CD14-positive monocyte (primary cell): ENCODE measurements around the gene CDS2. TPM values are rescaled to one million over a fixed set of nuclear protein-coding genes. Genes with fewer than 3 reads are reported as not detected.

Source experiments
- DNase-seq, 3 donors: peaks; one replicate each; pipeline ENCODE4 v3.0.0-alpha.2; 2011 to 2022
- H2AFZ ChIP-seq: 2 replicates; pipeline ENCODE4 v1.6.0; 2012; ENCODE audit warnings: mild to moderate bottlenecking, low read depth, low read length, inconsistent platforms; ENCODE audit not compliant: insufficient read depth, poor library complexity, severe bottlenecking
- H3K27ac ChIP-seq, 2 donors: 1 replicate in 1 of 2; 2 replicates in 1 of 2; pipeline ENCODE4 v1.5.1; 2012 to 2013; ENCODE audit warnings: low read length in 2 of 2, control low read depth in 1 of 2, inconsistent platforms in 1 of 2, low read depth in 1 of 2, mild to moderate bottlenecking in 1 of 2
- H3K27me3 ChIP-seq, 2 donors: one replicate each; pipeline versions ENCODE4 v1.6.0 to v1.6.1; 2011 to 2013; ENCODE audit warnings: low read length in 2 of 2; ENCODE audit not compliant: control insufficient read depth in 2 of 2, insufficient read depth in 2 of 2
- H3K36me3 ChIP-seq, 2 donors: replicated peaks in 1 of 2; 1 replicate in 1 of 2; 2 replicates in 1 of 2; pipeline versions ENCODE4 v1.5.1 to v1.6.1; 2012 to 2013; ENCODE audit warnings: low read length in 2 of 2, control low read depth in 1 of 2, inconsistent platforms in 1 of 2, mild to moderate bottlenecking in 1 of 2; ENCODE audit not compliant: insufficient read depth in 2 of 2, control insufficient read depth in 1 of 2
- H3K4me1 ChIP-seq, 2 donors: 1 replicate in 1 of 2; 2 replicates in 1 of 2; pipeline versions ENCODE4 v1.5.1 to v1.6.1; 2012 to 2013; ENCODE audit warnings: low read length in 2 of 2, control low read depth in 1 of 2, inconsistent platforms in 1 of 2, mild to moderate bottlenecking in 1 of 2, moderate library complexity in 1 of 2; ENCODE audit not compliant: insufficient read depth in 2 of 2, control insufficient read depth in 1 of 2
- H3K4me2 ChIP-seq: replicated peaks from 2 replicates; pipeline ENCODE3; 2012; ENCODE audit warnings: low read length, moderate library complexity, mild to moderate bottlenecking; ENCODE audit not compliant: poor library complexity, severe bottlenecking; ENCODE audit errors: extremely low read depth
- H3K4me3 ChIP-seq, 3 experiments: fragments of 200-600 bp in 1 of 3; sonication (generic) in 1 of 3; replicated peaks in 1 of 3; 1 replicate in 2 of 3; 2 replicates in 1 of 3; pipeline ENCODE4 v1.5.1; 2011 to 2013; ENCODE audit warnings: low read length in 3 of 3, mild to moderate bottlenecking in 3 of 3, control low read depth in 2 of 3, low read depth in 2 of 3, inconsistent platforms in 1 of 3, moderate library complexity in 1 of 3
- H3K79me2 ChIP-seq: 2 replicates; pipeline ENCODE4 v1.6.0; 2012; ENCODE audit warnings: mild to moderate bottlenecking, control low read depth, inconsistent platforms, low read length, moderate library complexity; ENCODE audit not compliant: insufficient read depth
- H3K9ac ChIP-seq: 2 replicates; pipeline ENCODE4 v1.6.0; 2017; ENCODE audit warnings: low read length, mild to moderate bottlenecking; ENCODE audit not compliant: insufficient read depth, poor library complexity, severe bottlenecking
- H3K9me3 ChIP-seq, 2 donors: replicated peaks in 1 of 2; 1 replicate in 1 of 2; 2 replicates in 1 of 2; pipeline versions ENCODE4 v1.5.1 to v1.6.1; 2012 to 2013; ENCODE audit warnings: low read length in 2 of 2, control low read depth in 1 of 2; ENCODE audit not compliant: control insufficient read depth in 1 of 2, insufficient read depth in 1 of 2
- H4K20me1 ChIP-seq: 2 replicates; pipeline ENCODE4 v1.6.0; 2012; ENCODE audit warnings: mild to moderate bottlenecking, low read length, control low read depth, moderate library complexity; ENCODE audit not compliant: insufficient read depth
- H3K27ac Mint-ChIP-seq, 7 donors: one replicate each; pipeline ENCODE4 v1.8.0; 2020; ENCODE audit warnings: mild to moderate bottlenecking in 7 of 7, mixed read lengths in 7 of 7, moderate library complexity in 6 of 7, inconsistent platforms in 2 of 7
- H3K27me3 Mint-ChIP-seq, 3 donors: one replicate each; pipeline ENCODE4 v1.8.0; 2021 to 2022; ENCODE audit warnings: low read depth in 3 of 3, mild to moderate bottlenecking in 3 of 3, mixed read lengths in 3 of 3, moderate library complexity in 3 of 3, inconsistent platforms in 1 of 3
- H3K36me3 Mint-ChIP-seq, 2 donors: one replicate each; pipeline ENCODE4 v1.8.0; 2020; ENCODE audit warnings: mixed read lengths in 2 of 2, inconsistent platforms in 1 of 2, mild to moderate bottlenecking in 1 of 2
- H3K4me1 Mint-ChIP-seq: one replicate; pipeline ENCODE4 v1.8.0; 2020; ENCODE audit warnings: mild to moderate bottlenecking, mixed read lengths
- H3K4me3 Mint-ChIP-seq, 2 donors: one replicate each; pipeline ENCODE4 v1.8.0; 2020; ENCODE audit warnings: mild to moderate bottlenecking in 2 of 2, mixed read lengths in 2 of 2, moderate library complexity in 1 of 2
- H3K9me3 Mint-ChIP-seq, 7 donors: one replicate each; pipeline ENCODE4 v1.8.0; 2020 to 2022; ENCODE audit warnings: mixed read lengths in 7 of 7, mild to moderate bottlenecking in 6 of 7, moderate library complexity in 6 of 7, inconsistent platforms in 2 of 7
- WGBS: methylation state at CpG from one replicate; pipeline ENCODE4 v1.1.5; 2013; ENCODE audit warnings: missing lambda C conversion rate; ENCODE audit not compliant: insufficient coverage; 5-methylcytosine and 5-hydroxymethylcytosine counted together
- intact Hi-C, 2 donors: fragments of 100-400 bp; cut with micrococcal nuclease; formaldehyde crosslinking; loops; one replicate each; pipeline versions ENCODE4 v1.15.0 to v1.15.1; 2023
- polyA plus RNA-seq, 3 donors: library from polyadenylated mRNA; depleted of rRNA in 1 of 3; unstranded in 2 of 3; stranded (reverse) in 1 of 3; fragments of 300-500 nt in 2 of 3; fragments of >200 nt in 1 of 3; fragmentation: Illumina TruSeq in 2 of 3; gene quantifications; 1 replicate in 2 of 3; 2 replicates in 1 of 3; pipeline ENCODE4 v1.2.3, GENCODE V29; 2012 to 2021
- TF ChIP-seq, protein P1 (sequence below): fragments of 200-600 bp; IDR thresholded peaks from one replicate; pipeline ENCODE4 v1.8.0; 2022; ENCODE audit warnings: antibody characterized with exemption, mild to moderate bottlenecking

CDS2 gene
- polyA plus RNA-seq, 3 donors: 28.6 to 62.6 (median 54.4) TPM

DNA sequence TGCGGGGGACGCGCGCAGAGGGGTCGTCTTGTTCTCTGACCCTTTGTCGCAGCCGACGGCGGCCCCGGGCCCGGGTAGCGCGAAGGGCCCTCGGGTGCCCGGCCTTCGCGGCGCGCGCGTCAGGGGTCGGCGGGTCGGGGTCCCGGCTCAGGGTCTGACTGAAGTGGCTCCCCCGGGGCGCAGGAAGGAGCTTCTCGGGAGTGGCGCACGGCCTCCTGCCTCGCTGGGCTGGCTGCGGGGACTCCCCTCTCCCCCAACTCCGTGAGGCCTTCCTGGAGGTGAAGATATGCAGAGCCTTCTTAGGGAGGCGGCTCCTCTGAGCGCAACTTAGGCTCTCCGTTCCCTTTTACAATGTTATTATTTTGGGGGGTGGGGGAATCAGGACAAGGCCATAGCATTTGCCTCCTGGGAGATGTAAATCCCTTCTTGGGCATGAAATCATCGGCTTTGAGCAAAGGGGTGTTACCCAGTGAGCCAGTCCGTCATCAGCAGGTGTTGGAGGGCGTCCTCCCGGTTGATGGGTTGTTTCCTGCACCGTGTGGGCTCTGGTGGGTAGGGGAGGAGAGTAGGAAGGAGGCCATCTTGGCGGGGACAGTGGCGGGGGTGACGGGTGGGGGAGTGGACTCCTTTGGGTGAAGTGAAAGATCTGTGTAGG, 523 bp downstream of the CDS2 start:
- Histone ChIP-seq H3K79me2 (peaks cover 56% of the 10 kb centered on the region), H3K4me1 (peaks cover 18 to 26% of the 10 kb centered on the region in 2 donors), H3K4me3 (peak overlapping the region; percentile 59 to 98 (median 73)), H2AFZ (peak overlapping the region; percentile 81), H3K27ac (peak overlapping the region; percentile 45 to 90), H3K4me2 (peak overlapping the region; percentile 94), H3K36me3 (no peaks in the 10 kb centered on the region), H3K27me3 (no peaks in the 10 kb centered on the region), H3K9ac (peak overlapping the region; percentile 93), H4K20me1 (peaks cover 25% of the 10 kb centered on the region), H3K9me3 (no peaks in the 10 kb centered on the region)
- TF ChIP-seq, protein P1, sequence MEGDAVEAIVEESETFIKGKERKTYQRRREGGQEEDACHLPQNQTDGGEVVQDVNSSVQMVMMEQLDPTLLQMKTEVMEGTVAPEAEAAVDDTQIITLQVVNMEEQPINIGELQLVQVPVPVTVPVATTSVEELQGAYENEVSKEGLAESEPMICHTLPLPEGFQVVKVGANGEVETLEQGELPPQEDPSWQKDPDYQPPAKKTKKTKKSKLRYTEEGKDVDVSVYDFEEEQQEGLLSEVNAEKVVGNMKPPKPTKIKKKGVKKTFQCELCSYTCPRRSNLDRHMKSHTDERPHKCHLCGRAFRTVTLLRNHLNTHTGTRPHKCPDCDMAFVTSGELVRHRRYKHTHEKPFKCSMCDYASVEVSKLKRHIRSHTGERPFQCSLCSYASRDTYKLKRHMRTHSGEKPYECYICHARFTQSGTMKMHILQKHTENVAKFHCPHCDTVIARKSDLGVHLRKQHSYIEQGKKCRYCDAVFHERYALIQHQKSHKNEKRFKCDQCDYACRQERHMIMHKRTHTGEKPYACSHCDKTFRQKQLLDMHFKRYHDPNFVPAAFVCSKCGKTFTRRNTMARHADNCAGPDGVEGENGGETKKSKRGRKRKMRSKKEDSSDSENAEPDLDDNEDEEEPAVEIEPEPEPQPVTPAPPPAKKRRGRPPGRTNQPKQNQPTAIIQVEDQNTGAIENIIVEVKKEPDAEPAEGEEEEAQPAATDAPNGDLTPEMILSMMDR: no peak
- Mint-ChIP-seq H3K4me1 (peaks cover 34% of the 10 kb centered on the region), H3K4me3 (peak overlapping the region; percentile 93 to 96), H3K27me3 (peaks cover 0 to 3% (median 0%) of the 10 kb centered on the region in 3 donors), H3K27ac (peak overlapping the region; percentile 91 to 96 (median 94)), H3K9me3 (no peaks in the 10 kb centered on the region), H3K36me3 (peaks cover 1 to 19% of the 10 kb centered on the region in 2 donors)
- intact Hi-C loops: no loop called here
- WGBS: under 1% methylated on average over 33 of the region's 44 CpGs
- peak in 2 of 3 donors; percentile 10 to 40 for DNase-seq

GRCh38 chr20:5127859-5128424, 1.1 kb downstream of the CDS2 start:
- peak overlapping the region; percentile 45 to 90 for H3K27ac ChIP-seq
- intact Hi-C loops: loop anchor here in 1 of 2 donors (1.0 kb wide), 1 partner anchor 9 kb away; the partner anchor contains the start of gene PCNA
- peaks cover 62% of the 10 kb centered on the region for H3K79me2 ChIP-seq
- DNase-seq: peak; percentile 28 to 62 (median 43)
- TF ChIP-seq, protein P1: no peak
- no peaks in the 10 kb centered on the region for H3K27me3 ChIP-seq
- Mint-ChIP-seq H3K27me3 (peaks cover 0 to 3% (median 0%) of the 10 kb centered on the region in 3 donors), H3K27ac (peak overlapping the region; percentile 86 to 96 (median 91)), H3K4me3 (peak overlapping the region; percentile 93 to 96), H3K9me3 (no peaks in the 10 kb centered on the region), H3K36me3 (peaks cover 1 to 23% of the 10 kb centered on the region in 2 donors), H3K4me1 (peaks cover 28% of the 10 kb centered on the region)
- peaks cover 32% of the 10 kb centered on the region for H4K20me1 ChIP-seq
- peak overlapping the region; percentile 59 to 98 (median 73) for H3K4me3 ChIP-seq
- no peaks in the 10 kb centered on the region for H3K36me3 ChIP-seq
- peak overlapping the region; percentile 93 for H3K9ac ChIP-seq
- H3K4me2 ChIP-seq: peak overlapping the region; percentile 94
- H3K4me1 ChIP-seq: peaks cover 18 to 26% of the 10 kb centered on the region in 2 donors
- peak overlapping the region; percentile 81 for H2AFZ ChIP-seq
- WGBS: 20% methylated on average over 3 of the region's 6 CpGs
- no peaks in the 10 kb centered on the region for H3K9me3 ChIP-seq
